ACHN (cell line): Measurements from ENCODE around the gene PRAME.

Experiments used
- DNase-seq: peaks from one replicate; pipeline ENCODE4 v3.0.0-alpha.2; 2015
- in situ Hi-C: cut with HindIII; loops from 2 replicates; pipeline ENCODE4 v1.10.0; 2017; ENCODE audit warnings: low sequenced_read_pairs, low pct_ligation_motif_present, low pct_unique_long_range_greater_than_20kb

Gene PRAME

DNA sequence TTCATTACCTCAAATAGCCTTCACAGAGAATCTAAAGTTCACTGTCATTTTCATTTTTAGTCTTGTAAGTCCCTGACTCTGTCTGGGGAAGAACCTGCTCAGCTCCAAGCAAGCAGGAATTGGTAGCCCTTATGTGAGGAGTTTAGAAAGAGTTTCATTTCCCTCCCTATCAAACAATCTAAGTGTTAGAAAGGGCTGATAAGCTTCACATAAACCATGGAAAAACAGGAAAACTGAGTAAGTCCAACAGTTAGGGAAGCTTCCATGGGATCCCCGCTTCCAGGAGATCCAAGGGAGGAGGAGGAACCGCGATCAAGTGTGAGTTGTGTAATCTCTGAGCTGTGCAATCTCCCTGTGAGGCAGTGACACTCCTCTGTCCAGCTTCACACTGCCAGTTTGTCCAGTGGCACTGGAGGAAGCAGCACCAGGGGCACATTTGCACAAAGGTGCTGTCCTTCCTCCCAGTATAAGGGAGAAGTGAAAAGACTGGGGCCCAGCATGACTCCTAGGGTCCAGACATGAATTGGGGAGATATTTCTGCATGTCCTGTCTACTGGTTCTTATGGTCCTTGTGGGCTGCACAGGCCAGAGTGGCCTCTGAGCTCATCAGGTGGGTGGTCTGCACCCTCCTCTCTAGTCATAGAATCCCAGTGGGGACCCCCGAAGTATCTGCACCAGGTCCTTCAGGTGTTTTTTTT, 4.3 kb downstream of the PRAME start:
- in situ Hi-C loops, result no loop called here
- DNase-seq, result no peak

DNA sequence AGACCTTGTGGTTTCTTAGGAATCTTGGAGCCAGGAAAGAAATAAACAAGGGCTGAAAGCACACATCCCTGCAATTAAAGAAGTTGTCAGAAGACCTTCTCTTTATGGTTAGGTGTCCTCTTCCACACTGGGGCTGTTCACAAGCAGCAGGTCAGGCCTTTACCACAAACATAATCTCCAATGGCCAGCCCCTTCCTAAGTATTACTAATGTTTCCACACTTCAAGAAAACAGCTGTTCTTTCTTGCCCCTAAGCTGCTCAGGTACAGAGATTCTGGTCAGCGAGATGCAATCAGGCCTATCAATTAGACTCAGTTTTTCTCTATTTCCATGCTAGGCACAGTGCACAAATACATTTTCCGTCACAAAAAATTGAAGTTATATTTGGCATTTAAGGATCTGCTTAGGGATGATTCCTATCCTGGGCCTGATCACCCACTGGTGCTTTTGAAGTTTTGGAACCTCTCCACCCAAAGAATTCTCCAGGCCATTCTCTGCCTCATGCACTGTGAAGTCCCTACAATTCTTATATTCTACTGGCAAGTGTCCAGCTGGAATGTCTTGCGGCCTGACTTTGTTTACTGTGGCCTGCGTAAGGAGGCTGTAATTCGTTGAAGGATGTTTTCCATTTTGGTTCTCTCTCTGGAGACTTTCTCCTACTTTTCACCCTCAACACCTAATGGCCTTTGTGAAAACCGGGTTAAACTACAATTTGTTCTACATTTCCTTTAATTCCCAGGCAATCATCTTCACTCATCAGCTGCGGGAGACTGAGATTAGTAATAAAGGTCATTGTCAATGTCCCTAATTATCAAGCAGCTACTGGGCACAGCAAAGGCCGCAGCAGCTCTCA, 5.1 kb downstream of the PRAME start:
- no peak for DNase-seq
- in situ Hi-C loops, result no loop called here

DNA sequence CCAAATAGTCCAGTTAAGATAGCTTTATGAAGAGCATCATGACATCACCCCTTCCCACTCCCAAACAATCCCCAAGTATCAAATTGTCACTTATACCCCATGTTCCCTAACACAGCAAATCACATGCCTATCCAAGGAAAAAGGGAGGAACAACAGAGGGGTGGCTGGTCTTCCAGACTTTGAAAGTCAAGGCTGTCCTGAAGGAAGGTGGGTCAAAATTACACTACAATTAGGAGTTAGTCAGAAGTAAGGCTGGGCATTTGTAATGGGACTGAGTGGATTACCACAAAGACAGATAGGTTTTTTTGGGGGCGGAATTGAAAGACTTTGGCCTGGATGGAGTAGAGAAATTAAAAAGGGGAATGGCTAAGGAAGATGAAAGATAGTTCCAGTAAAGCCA, 5.9 kb downstream of the PRAME start:
- DNase-seq, result no peak
- in situ Hi-C loops, result no loop called here

DNA sequence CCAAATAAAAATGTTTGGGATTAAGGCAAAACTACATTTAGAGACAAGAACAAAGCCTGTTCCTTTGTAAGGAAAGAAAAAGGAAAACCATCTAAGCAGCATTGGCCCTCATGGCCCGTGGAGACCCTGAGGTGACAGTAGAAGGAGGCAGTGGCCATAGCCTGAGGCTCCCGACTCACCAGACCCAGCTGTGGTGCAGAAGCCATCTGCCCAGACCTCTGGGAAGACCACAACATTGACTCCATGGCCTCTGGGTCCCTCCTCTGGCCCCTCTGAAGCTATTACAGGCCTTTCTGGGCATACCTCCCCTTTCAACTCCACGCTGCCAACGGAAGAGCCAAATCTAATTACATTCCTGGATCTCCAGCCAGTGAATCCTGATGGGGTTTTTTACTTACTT, 6.4 kb downstream of the PRAME start:
- in situ Hi-C loops, result no loop called here

DNA sequence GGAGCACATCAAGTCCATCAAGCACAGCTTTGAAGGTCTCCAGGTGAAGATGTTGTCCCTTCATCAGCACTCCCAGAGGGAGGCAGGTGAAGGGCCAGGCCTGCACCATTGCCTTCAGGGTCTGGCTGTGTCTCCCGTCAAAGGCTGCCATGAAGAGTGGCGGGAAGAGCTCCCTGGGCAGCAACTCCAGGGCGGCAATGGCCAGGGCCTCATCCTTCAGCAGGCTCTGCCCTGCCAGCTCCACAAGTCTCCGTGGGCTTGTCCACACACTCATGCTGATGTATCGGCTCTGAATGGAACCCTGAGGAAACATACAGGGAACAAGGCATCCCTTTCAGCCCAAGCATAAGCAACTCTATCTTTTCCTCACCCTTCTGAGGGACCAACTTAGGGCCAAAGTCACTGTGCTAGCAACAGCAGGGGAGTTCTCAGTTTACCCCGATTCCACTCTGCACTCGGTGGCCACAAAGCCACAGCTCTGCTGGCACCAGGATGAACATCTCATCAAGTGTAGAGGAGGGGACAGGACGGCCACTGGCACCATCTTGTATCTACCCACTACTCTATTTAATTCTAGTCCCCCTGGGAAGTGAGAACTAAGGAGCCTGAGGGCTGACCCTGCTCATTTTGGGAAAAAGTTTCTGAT, 8.2 kb downstream of the PRAME start:
- in situ Hi-C loops, result no loop called here
- DNase-seq, result no peak

More for the DNA sequence above, 6.4 kb downstream of the PRAME start:
- DNase-seq, result no peak

DNA sequence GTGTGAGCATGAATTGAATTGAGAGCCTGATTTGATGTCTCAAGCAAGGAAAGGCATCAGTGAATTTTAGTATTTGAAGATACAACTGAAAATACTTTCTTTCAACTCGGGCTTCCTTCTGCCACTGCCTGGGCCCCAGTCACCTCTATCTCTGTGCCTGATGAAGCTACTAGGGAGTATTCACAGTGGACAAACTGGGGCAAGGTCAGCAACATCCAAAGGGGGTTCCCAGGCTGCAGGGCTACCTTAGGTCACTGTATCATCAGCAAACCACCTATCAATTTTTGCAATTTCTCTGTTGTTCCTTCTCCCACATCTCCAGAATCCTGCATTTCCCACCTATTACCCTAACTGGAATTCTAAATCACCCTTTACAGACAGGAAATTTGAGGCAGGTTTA, 10.2 kb downstream of the PRAME start:
- in situ Hi-C loops, result no loop called here
- no peak for DNase-seq

DNA sequence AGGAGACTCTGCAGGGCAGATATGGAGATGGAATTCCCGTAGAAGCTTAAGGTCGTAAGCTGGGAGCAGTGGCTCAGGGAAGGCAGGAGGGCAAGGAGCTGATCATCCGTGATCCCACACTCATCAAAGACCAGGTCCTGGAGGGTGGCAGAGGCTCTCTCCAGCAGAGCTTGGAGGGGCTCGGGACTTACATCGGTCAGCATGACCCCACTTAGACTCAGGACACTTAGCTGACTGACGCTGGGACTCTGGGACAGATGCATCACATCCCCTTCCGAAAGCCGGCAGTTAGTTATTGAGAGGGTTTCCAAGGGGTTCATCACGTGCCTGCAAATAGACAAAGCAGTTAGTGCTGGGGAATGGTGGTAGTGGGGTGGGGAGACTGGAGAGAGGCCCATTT, 10.7 kb downstream of the PRAME start:
- in situ Hi-C loops, result no loop called here
- DNase-seq, result no peak

DNA sequence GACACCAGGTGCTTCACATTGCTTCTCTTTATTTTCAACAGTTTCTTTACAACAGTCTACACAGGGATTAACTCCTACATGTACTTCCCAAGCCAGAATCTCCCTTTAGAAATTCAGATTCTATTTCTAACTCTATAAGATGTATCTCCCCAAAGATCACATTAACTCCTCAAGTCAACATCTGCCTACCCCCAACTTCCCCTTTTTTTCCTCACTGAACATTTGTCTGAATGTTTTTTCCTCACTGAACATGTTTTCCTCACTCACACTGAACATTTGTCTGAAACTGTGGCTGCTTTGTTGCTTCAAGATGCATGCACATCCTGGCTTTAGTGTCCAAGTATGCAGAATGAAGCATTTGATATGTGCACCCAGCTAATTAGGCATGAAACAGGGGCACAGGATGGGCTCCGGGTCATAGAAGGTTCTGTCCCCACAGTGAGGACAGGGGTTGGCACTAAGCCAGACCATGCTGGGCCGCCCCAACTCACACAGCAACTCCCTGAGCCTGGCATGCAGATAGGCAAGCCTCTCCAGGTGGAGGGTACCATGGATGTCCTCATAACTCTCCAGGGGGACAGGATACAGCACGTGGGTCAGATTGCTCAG, 11.3 kb downstream of the PRAME start:
- in situ Hi-C loops, result no loop called here

DNA sequence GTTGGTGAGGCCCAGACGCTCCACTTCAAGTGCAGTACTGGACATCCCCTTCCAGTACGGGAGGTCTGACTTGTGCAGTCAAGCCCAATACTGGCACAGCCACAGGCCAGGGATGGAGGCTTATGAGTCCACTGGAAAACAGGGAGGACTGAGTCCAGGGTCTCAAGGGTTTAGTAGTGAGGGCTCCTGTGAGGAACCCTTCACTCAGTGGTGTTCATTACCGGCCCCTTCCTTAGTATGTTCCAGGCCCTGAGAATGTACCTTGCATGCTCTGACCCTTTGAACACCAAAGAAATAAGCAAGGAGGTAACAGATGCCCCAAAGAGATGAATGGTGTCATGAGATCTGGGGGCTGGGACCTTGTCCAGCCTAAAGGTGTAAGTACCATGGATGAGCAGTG, 11.8 kb downstream of the PRAME start:
- in situ Hi-C loops, result no loop called here
- DNase-seq, result no peak

More for the DNA sequence above, 11.3 kb downstream of the PRAME start:
- no peak for DNase-seq

DNA sequence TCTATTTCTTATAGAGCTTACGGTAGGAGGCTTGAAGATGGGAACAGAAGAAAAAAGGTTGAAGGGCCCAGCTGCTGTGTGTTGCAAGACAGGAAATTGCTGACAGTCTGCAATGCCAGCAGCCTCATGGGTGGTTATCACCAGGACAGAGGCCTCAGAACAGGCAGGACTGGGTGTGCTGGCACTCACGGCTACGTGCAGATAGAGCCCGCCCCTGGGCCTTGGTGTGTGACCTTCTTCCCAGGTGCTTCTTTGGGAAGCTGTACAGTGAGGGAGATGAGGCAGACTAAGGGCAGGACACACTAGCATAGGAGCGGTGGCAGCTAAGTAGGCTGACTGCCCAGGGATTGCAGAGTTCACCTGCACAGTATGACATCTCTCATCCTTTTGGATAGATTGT, 12.6 kb downstream of the PRAME start:
- in situ Hi-C loops, result no loop called here
- no peak for DNase-seq

DNA sequence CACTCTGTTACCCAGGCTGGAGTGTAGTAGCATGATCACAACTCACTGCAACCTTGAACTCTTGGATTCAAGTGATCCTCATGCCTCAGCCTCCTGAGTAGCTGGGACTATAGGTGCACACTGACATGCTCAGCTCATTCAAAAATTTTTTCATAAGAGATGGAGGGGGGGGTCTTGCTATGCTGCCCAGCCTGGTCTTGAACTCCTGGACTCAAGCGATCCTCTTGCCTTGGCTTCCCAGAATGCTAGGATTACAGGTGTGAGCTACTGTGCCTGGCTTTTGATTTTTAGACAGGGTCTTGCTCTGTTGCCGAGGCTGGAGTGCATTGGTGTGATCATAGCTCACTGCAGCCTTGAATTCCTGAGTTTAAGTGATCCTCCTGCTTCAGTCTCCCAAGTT, 14.0 kb downstream of the PRAME start:
- in situ Hi-C loops, result no loop called here
- DNase-seq, result no peak

DNA sequence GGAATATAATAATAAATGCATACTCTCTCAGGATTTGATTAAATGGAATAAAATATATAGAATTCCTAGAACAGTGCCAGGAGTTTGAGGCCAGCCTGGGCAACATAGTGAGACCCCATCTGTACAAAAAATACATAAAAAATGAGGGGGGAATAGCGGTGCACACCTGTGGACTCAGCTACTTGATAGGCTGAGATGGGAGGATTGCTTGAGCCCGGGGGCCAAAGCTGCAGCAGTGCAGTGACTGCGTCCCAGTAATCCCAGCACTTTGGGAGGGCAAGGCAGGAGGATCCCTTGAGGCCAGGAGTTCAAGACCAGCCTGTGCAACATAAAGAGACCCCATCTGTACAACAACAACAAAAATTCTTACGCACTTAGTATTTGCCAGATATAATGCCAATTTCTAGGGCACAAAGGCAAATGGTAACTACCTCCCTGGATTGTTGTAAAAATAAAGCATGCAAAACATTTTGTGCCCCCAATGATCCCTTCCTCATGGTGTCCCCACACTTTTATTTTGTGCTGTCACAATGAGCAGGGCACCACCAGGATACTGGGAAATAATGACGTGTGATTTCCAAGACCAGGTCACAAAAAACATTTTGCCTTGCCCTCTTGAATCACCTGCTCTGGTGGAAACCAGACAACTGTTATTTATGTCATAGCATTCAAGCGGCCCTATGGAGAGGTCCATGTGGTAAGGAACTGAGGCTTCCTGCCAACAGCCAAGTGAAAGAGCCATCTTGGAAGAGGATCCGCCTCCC, 20.7 kb downstream of the PRAME start:
- in situ Hi-C loops, result no loop called here
- DNase-seq, result no peak

DNA sequence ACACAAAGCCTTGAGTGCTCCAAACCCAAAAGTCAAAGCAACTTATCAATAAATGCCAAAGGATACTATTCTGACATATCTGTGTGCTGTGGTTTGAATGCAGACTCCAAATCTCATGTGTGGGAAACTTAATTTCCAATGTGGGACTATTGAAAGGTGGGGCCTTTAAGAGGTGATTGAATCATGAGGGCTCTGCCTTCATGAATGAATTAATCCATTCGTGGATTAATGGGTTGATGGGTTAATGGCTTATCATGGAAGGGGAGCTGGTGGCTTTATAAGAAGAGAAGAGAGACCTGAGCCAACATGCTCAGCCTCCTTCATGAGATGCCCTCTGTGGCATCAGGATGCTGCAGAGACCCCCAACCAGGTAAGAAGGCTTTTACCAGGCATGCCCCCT, 22.1 kb downstream of the PRAME start:
- in situ Hi-C loops, result no loop called here
- DNase-seq, result no peak

DNA sequence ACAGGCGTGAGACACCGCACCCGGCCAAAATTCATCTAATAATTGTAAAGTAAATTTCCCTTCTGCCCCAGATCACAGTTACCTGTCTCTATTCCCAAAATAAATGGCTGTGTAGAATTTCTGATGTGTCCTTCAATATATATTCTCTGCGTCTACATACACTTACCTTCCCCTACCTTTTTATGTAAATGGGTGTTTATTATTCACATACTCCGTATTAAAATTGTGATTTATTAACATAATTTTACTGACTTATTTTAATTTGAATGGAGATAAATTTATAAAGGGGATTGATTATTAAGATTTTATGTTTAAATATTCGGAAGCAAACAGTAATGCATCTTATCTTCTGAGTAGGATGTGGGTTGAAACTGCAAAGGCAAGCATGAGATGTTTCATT, 22.6 kb downstream of the PRAME start:
- no peak for DNase-seq
- in situ Hi-C loops, result no loop called here

DNA sequence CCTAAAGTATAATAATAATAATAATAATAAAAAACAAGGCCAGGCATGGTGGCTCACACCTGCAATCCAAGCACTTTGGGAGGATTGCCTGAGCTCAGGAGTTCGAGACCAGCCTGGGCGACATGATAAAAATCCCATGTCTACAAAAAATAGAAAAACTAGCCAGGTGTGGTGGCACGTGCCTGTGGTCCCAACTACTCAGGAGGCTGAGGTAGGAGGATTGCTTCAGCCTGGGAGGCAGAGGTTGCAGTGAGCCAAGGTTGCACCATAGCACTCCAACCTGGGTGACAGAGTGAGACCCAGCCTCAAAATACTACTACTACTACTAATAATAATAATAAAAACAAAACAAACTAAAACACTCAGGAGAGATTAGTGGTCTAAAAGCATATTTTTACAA, 23.4 kb downstream of the PRAME start:
- no peak for DNase-seq
- in situ Hi-C loops, result no loop called here

DNA sequence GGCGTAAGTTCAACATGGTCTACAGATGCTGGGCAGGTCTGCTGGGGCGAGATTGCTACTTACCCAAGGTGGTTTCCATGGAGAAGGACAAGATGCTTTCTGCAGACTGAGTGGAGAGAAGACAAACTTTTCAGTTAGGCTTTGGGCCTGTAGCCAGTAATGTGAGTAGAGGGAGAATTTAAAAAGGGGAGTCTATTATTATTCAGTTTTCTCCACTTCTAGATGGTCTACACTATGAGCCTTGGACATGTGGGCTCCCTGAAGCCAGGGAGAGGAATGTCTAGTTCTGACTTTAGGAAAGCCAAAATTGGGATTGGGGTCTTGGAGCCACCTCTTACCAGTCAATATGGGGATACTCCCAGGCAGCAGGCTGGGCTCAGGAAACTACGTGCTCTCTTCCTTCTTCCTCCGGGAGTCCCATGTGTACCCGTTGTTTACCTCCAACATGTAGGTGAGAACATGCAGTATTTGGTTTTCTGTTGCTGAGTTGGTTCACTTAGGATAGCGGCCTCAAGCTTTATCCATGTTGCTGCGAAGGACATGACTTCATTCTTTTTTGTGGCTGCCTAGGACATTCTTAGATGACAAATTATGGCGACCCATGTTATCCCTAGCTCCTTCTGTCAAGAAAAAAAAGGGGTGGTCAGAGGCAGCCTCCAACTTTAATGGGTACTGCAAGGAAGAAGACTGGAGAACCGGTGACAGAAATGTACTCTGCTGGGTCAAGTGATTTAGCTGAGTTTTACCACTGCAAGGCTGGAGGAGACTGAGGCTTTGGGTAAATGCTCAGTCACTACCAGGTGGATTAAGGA, 24.3 kb downstream of the PRAME start:
- in situ Hi-C loops, result no loop called here
- DNase-seq, result no peak

DNA sequence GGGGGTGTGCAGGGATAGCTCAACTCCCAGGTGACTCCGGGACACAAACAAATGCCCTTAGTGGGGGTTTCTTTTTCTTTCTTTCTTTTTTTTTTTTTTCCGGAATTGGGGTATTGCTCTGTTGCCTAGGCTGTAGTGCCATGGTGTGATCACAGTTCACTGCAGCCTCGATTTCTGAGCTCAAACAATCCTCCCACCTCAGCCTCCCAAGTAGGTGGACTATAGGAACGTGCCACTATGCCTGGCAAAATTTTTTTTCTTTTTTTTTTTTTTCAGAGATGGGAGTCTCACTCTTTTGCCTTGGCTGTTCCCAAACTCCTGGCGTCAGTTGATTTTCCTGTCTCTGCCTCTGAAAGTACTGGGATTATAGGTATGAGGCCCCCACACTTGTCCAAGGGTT, 25.2 kb downstream of the PRAME start:
- in situ Hi-C loops, result no loop called here
- no peak for DNase-seq

DNA sequence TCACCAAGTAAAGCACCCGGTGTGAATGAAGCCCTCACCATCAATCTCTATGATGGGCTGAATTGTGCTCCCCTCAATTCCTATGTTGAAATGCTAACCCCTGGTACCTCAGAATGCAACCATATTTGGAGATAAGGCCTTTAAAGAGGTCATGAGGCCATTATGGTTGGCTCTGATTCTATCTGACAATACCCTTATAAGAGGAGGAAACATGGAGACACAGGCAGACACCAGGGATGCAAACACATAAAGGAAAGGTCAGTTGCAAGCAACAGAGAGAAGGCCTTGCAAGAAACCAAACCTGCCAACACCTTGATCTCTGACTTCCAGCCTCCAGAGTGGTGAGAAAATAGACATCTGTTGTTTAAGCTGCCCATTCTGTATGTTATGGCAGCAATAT, 25.6 kb downstream of the PRAME start:
- in situ Hi-C loops, result no loop called here
- no peak for DNase-seq
